ENCODE results near the gene PLA2R1.
A peak's percentile ranks its signal among the peaks of the same experiment; 100 is the strongest.
"Not testable (repeated sequence)": the region's sequence is repeated elsewhere in the genome, so short reads cannot be mapped to it uniquely, and the experiment has no call there.

Gene PLA2R1

DNA sequence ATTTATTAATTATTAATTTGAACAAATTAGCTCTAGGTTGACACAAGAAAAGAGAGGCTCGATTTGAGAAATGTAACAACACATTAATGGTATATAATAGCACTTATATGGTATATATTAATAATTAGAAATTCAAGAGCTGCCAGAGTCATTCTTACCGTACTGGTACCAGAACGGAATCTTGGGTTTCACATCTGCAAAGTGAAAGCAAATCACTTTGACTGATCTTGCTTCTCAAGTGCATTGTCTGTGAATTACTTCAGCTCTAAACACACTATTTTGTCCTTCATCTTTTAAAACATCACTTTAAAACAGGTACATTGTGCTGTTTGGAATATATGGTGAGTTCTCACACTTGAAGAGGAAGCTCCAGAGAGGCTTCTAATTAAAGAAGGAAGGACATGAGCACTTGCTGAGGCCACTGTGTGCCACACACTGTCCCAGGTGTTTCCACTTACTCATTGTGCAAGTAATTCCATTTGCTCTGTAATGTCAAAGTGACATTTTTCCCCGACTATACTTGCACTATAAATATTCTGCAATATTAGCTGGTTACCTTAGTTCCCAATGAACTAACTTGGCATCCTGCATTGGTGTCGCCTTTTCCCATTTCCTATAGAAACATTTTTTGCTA is 85.8 kb downstream of the PLA2R1 start:
- no peak for DNase-seq

DNA sequence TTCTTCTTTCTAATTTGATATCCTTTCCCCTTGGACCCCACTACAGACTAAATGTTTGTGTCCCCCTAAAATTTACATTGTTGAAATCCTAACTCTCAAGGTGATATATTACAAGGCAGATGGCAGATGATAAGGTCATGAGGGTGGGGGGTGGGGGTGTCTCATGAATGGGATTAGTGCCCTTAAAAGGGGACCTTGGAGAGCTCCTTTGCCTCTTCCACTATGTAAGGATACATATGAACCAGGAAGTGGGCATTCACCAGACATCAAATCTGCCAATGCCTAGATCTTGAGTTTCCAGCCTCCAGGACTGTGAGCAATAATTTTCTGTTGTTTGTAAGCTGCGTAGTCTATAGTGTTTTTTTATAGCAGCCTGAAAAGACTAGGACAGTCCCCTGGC is 89.1 kb downstream of the PLA2R1 start:
- DNase-seq, result no peak

DNA sequence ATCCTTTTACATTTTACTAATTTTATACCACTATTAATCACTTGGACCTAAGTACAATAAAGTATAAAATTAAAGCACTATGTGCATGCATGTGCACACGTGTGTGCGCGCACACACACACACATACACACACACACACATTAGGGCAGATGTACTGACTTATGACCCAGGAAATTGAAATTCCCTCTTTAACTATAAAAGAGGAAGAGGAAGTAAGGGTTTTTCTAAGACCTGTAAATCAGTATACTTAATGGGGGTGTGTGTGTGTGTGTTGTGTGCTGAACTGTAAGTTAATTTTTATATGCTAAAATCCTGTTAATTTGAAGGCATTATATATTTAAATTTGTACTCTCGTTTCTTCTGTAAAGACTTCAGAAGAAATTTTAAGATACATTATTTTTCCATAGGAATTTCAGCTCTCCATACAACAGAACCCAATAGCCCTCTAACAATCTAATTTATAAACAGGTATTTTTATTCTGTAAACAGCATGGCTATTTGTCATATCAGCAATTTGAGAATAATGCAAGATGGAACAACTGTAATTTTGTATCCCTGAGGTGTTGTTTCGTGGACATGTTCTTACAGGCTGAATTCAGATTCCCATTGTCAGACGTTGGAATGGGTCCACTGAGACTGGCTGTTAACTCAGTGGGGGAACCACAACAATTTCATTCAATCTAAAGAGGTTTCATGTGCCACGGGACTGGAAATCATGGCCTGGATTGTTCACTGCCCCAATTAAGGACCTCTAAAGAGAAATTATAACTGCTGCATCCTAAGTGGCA is 90.9 kb downstream of the PLA2R1 start:
- no peak for DNase-seq

DNA sequence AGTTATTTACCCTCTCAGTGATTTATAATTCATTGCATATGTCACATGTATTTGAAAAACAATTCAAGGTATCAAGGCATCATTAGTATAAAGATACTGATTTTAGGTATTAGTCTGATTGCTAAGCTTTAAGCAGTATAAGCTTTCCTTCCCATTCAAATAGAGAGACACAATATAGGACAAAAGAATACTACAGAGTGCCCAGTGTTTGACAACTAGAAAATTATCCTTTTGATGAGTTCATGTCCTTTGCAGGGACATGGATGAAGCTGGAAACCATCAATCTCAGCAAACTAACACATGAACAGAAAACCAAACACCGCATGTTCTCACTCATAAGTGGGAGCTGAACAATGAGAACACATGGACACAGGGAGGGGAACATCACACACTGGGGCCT is 91.9 kb downstream of the PLA2R1 start:
- DNase-seq, result not testable (repeated sequence)

DNA sequence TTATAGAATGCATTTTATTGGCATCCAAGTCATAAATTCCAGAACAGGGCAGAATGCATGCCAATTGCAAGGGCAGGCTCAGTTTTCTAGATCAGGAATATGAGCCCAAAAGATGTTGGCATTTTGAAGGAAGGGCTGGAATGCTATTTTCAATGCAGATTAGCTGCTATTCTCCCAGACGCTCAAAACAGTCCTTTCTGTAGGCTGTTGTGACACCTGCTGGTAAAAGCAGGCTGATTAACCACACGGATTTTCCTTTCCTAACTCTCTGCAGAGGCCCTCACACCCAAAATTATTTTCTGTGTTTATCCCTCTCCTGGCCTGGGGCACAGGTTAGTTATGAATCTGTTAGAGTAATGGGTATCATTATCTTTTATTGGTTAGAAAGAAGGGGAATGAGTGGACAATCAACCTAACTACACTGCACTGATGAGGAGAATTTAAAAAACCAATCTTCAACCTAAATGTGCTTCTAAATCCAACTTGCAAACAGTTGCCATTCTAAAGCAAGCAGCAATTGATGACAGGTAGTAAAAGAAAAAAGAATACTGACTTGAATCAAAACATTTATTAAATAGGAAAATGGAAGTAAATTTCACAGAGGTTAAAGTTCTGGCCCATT is 94.0 kb downstream of the PLA2R1 start:
- DNase-seq, result peak; percentile 4

DNA sequence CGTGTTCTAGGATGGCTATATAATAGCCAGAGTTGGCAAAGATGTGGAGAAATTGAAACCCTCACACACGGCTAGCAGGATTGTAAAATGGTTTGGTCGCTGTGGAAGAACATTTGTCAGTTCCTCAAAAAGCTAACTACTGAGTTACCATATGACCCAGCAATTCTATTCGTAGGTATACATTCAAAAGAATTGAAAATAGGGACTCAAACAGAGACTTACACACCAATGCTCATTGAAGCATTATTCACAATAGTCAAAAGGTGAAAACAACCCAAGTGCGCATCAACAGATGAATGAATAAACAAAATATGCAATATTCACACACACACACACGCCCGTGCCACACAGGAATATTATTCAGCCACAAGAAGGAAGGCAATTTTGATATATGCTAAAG is 98.7 kb downstream of the PLA2R1 start:
- no peak for DNase-seq

DNA sequence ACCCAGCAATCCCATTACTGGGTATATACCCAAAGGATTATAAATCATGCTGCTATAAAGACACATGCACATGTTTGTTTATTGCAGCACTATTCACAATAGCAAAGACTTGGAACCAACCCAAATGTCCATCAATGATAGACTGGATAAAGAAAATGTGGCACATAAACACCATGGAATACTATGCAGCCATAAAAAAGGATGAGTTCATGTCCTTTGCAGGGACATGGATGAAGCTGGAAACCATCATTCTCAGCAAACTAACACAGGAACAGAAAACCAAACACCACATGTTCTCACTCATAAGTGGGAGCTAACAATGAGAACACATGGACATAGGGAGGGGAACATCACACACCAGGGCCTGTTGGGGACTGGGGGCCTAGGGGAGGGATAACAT is 99.9 kb downstream of the PLA2R1 start:
- DNase-seq, result not testable (repeated sequence)

DNA sequence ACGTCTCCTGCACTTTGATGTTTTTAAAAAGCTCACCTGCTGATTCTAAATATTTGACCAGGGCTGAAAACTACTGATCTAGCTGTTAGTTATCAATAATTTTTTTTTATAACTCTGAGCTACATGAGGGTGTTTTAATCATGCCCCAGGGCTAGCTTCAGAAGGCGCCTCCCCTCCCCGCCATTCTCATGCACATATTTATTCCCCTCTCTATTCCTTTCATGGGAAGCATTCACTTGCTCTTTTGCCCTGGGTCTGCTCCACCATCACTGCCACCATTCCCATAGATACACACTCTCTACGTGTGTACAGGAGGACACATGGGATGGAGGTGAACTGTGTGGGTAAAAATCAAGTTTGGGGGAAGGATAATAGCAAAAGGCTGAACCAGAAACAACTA is 101.0 kb downstream of the PLA2R1 start:
- DNase-seq, result no peak

DNA sequence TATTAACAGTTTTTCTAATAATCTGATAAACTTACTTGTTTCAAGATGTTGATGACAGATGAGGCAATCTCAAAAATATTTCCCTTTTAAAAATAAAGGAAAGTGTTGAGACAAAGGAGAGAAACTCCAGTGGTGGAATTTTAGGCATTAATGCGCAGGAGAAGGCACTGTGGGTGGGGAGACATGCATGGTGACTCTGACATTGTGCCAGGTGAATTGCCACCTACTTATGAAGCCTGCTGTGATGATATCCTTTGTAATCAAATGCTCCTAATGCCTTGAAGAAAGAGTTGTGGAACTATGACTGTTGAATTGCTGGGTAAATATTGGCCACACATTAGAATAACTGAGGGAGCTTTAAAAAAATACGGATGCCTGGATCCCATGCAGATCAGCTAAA is 101.4 kb downstream of the PLA2R1 start:
- no peak for DNase-seq

DNA sequence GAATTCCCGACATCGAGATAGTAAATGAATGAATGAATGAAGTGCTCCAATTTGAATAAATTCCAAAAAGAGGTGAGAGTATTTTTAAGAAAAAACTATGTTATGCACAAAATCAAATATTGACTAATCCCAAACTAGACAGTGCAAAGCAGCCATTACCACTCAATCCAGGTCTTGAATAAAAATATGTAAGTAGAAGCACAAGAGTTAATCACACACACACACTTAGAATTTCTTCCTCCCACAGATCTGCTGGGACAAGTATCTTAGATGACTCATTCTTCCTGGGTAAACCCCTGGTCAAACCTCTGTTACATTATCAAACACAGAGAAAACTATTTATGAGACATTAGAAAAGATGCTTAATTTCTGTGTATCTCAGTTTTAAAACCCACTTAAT is 102.0 kb downstream of the PLA2R1 start:
- DNase-seq, result no peak

DNA sequence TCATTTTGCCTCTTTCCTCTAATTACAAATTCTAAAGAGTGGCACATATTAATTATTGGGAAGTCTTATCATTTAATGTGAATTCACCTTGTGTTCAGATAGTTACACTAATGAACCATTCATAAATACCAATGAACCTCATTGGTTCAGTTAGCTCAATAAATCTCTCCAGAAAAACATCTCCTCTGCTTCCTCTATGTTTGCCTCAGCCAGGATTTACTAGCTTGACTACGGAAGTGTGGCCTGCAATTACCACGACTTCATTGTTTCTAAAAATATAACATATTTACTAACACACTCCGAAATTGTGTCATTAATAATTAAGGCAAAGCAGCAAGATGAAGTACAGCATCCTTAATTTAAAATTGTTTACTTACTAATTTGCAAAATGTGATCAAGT is 103.3 kb downstream of the PLA2R1 start:
- DNase-seq, result no peak

DNA sequence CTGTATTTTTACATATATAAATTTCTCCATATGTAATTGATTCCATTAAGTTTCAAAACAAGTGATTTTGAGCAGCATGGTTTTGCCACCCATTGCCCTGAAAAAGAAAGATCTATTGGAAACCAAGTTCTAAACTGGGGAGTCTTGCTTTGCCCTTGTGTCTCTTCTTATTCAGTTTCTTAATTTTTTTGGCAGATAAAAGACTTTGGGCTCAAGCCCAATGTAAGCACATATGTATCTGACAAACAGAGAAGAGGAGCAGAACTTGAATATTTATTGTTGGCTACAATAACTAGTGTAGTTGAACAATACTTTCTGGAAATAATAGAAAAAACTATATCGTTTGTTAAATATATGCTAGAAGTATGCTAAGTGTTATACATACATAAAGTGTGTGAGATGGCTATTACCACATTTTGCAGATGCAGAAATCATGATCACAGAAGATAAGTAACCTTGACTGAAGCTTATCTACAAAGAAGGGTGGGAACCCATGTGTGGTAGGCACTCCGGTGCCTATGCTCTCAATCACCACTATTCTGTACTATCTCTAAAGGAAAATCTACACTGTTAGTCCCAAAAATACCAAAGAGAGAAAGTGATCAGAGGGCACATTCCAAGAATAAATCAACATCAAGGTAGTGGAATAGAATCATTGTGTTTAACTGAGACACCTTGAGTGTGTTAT is 109.1 kb downstream of the PLA2R1 start:
- no peak for DNase-seq

DNA sequence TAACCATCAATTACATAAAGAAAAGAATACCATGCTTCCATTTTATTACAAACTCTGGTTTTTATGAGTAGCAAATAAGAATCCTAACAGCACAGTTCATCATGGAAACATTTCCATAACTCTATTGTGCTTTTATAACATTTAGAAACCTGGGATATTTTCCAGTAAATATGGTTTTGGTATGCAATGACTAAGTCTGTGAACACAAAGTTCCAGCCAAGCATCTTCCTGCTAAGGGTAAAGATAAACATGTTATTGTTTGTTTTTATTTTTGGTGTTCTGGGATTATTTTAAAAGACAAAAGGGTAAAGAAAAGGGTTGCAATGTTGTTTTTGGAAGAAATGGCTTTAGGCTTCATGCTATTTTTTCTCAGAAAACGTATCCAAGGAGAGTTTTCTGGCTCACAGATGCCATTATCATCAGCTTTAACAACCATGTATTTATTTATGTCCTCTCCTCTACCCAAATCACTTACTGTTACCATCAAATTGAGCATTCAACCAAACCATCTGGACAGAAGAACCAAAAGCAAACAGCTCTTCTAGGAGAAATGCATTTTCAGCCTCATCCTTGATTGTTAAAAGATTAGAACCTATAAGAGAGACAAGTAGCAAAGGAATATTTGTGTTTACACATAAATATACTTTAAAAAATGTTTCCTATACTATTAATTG is 116.0 kb downstream of the PLA2R1 start:
- DNase-seq, result no peak

DNA sequence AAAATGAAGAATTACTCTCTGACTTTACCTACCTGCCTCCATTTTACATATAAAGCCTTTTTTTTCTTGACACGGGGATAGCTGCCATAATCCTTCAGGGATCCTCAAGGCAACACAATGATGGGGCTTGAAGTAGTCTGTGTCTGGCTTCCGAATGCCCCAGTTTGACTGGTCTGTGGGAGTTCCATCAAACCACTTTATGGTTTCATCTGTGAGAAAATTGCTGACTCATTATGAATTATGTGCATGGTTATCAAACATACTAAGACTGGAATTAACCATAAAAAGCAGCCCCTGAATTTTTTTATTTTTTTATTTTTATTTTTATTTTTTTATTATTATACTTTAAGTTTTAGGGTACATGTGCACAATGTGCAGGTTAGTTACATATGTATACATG is 117.5 kb downstream of the PLA2R1 start:
- DNase-seq, result no peak

DNA sequence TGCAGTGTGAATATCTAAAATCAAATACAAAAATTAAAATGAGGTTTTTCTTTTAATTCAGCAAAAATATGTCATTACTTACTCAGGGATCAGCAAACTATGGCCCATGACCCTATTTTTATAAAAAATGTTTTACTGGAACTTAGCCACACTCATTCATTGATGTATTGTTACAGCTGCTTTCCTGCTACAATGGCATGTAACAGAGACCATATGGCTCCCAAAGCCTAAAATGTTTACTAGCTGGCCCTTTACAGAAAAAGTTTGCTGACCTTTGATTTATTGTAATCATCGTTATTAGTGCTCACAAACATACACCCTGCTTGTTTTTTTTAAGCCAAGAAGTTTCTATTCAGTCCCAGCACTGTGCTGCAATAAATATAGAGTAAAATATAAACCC is 120.3 kb downstream of the PLA2R1 start:
- no peak for DNase-seq

DNA sequence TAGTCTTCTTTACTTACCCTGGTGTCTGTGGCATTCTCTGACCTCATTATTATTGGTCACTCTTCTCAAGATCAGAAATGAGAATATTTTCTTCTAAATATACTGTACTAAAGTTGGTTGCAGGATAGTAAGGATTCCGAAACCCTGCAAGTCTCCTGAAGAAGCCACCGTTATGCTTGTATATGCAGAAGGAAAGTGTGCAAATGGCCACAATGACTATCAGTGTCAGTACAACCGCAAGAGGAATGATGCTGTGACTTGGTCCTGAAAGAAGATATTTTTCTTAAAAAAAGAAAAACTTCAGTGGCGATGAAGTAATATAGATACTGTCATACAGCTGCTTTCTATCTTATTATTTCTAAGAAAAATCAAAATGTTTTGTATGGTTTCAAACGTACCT is 120.7 kb downstream of the PLA2R1 start:
- no peak for DNase-seq

DNA sequence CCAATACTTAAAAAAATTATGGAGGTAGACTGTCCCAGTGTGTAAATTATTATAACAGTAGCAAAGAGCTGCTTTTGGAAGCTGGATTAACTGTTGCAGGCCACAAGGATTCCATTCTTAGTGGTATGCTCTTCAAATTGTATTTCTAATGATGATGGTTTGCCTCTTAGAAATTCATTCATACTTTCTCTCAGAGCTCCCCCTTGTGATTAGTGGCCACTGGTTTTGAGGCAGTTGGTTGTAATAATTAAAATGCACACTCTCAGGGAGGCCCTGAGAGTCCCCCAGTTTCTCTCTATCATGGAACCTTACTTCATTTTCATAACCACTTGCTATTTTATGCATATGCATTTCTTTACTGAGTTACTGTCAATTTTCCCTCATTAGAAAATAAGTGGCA is 122.5 kb downstream of the PLA2R1 start:
- DNase-seq, result no peak

DNA sequence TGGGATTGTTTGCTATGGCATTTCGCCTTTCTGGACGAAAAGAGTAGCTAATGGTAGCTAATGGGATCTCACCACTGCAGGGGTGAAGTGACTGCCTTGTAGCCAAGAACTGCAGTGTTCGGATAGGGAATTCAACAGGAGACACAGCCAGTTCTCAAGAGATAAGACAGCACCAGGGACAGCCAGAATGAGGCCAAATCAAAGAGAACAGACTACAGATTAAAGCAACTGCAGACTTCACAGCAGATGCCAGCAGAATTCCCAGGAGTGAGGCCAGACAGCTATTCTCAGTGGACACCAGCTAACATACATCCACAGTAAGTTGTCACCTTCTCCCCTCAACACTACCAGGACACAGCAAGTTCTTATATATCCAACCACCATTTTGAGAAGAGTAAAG is 124.0 kb downstream of the PLA2R1 start:
- DNase-seq, result no peak

DNA sequence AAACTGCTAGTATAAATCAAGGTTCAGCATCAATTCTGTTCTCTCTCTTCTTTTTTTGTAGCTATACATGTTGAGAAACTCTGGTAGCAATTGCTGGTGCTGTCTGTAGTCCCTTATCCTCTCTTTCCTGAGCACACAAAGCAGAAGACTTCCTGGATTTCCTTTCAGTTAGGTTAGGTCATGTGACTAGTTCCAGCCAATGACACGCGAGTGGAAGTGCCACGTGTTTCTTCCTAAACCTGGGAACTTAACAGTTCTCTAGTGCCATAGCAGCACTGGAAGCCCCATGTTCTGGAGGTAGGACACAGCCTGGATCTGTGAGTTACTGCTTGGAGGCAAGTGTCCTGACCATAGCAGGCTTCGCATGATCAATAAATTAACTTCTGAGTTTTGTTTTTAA is 125.9 kb downstream of the PLA2R1 start:
- no peak for DNase-seq

DNA sequence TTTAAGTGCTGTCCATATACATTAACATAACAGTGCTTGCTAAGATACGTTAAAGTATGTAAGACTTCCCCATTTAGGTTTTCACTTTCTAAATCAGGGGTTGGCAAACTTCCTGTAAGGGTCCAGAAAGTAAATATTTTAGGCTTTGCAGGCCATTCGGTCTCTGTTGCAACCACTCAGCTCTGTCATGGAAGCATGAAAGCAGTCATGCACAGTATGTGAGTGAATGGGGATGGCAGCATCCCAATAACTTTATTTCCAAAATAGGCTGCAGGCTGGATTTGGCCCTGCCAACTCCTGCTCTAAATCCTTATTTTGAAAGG is 128.7 kb downstream of the PLA2R1 start:
- no peak for DNase-seq

DNA sequence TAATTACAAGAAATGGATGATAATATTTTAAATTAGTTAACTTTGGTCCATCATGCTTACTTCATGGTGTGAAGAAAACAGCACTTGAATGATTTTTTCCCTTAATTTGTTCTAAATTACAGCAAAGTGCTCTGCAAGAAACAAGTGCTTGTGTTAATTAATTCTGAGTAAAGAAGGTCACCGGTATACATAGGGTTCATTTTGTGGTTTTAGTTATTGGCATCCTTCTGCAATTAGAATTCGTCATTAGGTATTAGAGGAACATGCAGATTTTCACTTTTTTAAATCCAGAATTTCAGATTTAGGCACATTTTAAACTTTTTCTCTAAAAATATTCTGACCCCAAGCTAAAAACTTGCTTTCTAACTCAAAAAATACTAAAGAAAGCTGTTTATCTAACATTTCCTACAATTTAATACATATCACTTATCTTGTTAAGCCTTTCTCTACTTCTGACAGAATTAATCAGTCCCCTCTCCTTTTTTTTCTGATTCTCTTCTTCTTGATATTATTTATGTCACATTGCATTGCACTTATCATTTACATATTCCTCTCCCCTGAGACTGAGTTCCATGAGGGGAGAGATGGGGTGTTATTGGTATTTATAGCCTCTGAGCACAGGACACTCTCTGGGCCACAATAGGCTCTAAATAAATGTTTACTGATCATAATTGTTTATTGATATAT is 129.2 kb downstream of the PLA2R1 start:
- no peak for DNase-seq

DNA sequence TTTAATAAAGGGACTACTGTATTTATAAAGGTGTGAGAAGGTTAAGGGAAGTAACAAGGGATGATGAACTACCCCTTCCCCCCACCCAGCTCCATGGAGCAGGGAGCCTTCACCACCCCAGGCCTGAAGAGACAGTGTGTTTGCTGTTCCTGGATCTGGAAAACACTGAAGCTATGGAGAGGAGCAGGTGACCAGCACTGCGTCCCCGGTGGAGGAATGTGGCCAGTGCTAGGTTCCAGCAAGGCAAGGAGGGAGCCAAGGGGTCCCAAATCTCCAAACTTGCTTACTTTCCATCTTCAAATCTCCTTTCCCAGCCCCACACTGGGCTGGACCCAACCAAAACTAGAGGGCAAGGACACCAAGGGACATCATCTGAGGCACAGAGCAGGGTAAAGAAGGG is 135.7 kb downstream of the PLA2R1 start:
- DNase-seq, result no peak

DNA sequence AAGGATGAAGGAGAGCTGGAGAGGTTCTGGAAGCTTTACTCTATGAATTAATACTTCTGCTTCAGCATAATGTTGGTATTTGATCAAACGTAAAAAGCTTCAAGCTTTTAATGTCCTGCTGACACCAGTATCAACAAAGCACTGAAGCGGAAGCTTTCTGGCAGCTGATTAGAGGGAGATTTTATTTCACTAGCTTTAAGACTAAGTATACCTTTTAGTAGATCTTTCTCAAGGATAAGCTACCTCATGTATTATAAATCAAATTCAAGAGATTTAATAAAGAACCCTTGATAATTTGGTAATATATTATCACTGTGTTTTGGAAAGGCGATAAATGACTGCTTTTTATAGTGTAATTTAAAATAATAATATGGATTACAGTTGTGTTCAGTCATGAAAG is 136.4 kb downstream of the PLA2R1 start:
- no peak for DNase-seq

Measured in NCI-H1048 (cell line).